ENCODE data around the gene TMEM53.

DNA sequence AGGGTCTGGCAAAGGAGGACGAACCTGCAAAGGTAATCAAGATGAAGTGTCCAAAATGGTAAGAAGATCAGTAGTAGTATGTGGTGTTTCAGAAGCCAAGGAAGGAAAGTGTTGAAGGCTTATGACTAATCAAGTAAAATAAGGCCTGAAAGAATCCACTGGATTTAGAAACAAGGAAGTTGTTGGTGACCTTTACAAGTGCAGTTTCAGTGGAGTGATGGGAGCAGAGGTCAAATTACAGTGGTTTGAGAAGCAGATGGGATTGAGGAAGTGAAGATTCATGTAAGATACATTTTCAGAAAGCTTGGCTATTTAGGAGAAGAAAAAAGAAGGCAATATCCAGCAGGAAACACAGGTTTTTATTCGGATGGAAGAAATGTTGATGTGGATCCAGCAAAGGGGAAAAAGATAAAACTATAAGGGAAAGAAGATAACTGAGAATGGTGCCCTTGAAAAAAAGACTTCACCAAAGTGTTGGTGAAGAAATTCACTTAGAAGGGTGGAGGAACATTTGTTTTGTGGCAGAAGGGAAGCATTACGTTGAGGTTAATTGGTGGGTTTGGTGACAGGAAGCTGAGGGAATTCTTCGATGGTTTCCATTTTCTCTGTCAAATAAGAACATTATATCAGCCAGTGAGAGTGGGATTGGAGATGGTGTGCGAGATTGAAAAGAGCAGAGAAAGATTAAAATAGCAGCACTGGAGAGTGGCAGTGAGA lies 2.4 kb upstream of the TMEM53 start:
- no peak for TF ChIP-seq POLR2A (IDR thresholded peaks at IDR 0.05; ENCODE audit: low read depth, low read length)
- no peak for TF ChIP-seq POLR2AphosphoS5 (IDR thresholded peaks at IDR 0.05; ENCODE audit: low read depth, low read length)
- TF ChIP-seq TAF1 (IDR thresholded peaks at IDR 0.05; ENCODE audit: low read depth, low read length): no peak
- TF ChIP-seq PAX5 (IDR thresholded peaks at IDR 0.05; ENCODE audit: insufficient read depth, low read length, severe bottlenecking): no peak
- TF ChIP-seq POU2F2 (IDR thresholded peaks at IDR 0.05; ENCODE audit: low read depth, low read length): no peak
- peak; percentile 92 for TF ChIP-seq SPI1 (IDR thresholded peaks at IDR 0.05; ENCODE audit: low read depth, low read length)
